Activated CD8-positive, alpha-beta memory T cell treated with anti-CD3 and anti-CD28 coated beads for 4 hours (primary cell): ENCODE data around the gene PDE6D.
A peak's percentile ranks its signal among the peaks of the same experiment; 100 is the strongest.
"Not testable (repeated sequence)": the region's sequence is repeated elsewhere in the genome, so short reads cannot be mapped to it uniquely, and the experiment has no call there.

Experiments used
- DNase-seq, 2 donors: peaks; one replicate each; pipeline ENCODE4 v3.0.0-alpha.2; 2020; ENCODE audit warnings: low read depth in 2 of 2

Gene PDE6D

GRCh38 chr2:231718799-231719198 lies 62.3 kb downstream of the PDE6D start:
- no peak for DNase-seq

GRCh38 chr2:231717281-231718171 lies 63.6 kb downstream of the PDE6D start:
- DNase-seq, result no peak

DNA sequence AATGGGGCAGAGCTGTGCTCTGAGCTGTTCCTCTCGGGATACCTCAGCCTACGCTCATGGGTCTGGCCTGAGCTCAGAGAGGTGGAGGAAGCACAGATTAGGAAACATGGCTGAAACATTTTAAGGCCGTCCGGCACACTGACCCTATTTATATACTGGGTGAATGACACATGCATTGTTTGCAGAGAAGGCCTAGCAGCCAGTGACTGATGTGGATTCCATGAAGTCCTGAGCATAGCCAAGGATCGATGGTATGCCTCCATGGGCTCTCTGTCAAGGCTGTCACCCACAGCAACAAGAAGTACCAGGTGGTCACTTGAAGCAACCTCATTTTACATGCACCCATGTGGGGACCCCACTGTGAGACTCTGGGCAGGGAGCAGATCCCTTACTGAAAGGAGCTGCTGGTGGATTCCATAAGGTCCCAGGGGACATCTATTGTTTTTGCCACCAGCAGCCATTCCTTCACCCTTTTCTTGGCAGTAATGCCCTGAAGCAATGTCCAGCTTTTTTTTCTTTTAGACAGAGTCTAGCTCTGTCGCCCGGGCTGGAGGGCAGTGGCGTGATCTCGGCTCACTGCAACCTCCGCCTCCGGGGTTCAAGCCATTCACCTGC lies 64.3 kb downstream of the PDE6D start:
- DNase-seq, result no peak

- no peak for DNase-seq
Observed at GRCh38 chr2:231715988-231716616, 65.0 kb downstream of the PDE6D start.

DNA sequence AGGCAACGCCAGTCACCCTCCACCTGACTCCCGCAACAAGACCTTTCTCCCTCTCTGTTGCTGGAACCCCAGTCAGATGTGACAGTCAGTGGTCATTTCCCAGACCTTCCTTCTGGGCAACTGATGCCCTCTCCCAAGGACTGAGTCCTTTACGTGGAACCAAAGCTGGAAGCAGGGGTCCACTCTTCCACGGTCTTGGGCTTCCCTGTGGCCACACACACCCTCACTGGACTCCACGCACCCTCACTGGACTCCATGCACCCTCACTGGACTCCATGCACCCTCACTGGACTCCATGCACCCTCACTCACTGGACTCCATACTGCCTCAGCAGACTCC lies 65.6 kb downstream of the PDE6D start:
- DNase-seq, result no peak

GRCh38 chr2:231714639-231715498 lies 66.2 kb downstream of the PDE6D start:
- DNase-seq, result peak in 1 of 2 donors; percentile 65

GRCh38 chr2:231713730-231714638 lies 67.1 kb downstream of the PDE6D start:
- DNase-seq, result peak; percentile 69 to 74

- DNase-seq, result not testable (repeated sequence)
Observed at GRCh38 chr2:231713406-231713729, 67.7 kb downstream of the PDE6D start.

- peak in 1 of 2 donors; percentile 20 for DNase-seq
Observed at GRCh38 chr2:231712451-231713021, 68.5 kb downstream of the PDE6D start.

DNA sequence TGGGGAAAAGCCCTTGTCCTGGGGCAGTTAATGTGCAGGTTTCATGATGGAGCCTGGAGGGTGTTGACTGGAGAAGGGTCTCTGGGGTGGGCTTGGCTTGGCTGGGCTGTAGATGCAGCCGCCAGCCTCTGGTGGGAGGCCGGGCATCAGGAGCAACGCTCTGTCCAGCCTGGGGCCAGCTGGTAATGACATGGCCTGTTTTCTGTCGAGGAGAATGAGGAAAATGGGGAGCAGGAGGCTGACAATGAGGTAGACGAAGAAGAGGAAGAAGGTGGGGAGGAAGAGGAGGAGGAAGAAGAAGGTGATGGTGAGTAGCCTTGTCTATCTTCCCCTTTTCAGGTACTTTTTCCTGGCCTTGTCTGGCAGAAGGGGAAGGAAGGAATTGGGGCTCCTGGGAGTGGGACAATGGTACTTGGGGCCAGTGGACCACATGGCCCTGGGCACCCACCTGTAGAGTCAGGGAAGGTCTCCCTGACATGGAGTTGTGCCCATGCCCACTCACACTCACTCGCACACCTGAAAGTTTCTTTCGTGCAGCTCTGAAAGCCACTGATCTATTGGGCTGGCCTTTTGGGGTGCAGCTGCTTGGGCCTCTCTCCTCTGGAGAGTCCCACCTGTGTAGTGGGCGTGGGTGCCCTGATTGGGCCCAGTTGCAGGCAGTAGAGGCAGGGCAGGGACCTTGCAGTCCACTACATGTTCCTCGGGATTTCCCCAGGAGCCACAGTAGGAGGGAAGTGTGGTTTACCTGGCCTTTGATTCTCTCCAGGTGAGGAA lies 69.2 kb downstream of the PDE6D start:
- no peak for DNase-seq

DNA sequence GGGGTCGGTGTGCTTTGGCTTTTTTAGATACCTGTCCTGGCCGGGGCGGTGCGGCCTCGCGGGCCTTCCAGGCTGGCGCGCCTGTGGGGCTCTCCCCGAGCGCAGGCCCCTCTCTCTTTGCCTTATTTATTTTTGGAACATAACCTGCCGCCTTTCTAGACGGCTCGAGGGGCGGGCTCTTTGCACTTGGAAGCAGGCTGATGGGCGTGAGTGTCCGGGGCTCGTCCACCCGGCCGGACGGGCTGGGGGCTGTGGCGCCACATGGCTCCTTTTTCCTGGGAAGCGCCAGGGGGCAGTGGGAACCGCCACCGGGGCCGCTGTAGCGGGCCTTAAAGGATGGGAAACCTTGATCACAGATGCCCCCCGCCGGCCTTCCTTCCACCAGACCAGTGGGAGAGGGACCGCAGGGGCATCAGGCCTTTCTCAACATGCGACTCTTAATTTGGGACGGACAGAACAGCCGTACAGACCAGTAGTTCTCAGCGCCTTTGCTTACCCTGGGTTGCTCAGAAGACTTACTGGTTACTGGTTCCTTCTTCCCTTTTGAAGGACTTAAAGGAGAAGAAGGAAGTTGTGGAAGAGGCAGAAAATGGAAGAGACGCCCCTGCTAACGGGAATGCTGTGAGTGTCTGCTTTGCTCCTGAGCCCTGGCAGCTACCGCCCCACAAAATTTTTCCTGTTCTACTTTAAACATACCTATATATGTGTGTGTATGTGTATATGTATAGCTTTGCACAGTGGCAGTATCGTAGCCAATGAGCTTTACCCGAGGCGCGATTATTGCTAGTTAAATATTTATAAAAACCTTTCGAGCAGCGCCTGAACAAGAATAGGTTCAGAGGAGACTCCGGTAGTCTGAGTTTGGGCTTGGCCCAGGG lies 70.0 kb downstream of the PDE6D start:
- no peak for DNase-seq

GRCh38 chr2:231709981-231710798 lies 70.9 kb downstream of the PDE6D start:
- DNase-seq, result peak in 1 of 2 donors; percentile 67

DNA sequence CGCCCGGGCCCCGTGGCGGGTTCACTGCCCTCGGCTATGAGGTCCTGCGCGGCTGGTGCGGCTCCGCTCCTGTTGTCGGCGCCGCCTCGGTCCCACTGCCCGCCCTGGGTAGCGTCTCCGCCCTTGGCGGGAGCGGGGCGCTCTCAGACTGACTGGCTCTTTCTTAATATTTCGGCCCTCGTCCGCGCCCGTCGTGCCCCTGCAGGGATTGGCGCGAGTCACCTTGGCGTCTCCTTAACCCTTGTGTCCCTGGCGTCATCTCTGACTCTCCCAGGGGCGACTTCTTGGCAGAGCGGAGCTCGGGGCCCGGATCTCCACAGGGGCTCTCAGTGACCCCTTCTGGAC lies 71.5 kb downstream of the PDE6D start:
- no peak for DNase-seq

GRCh38 chr2:231708773-231709635 lies 72.1 kb downstream of the PDE6D start:
- no peak for DNase-seq

- peak; percentile 98 to 99 for DNase-seq
Observed at GRCh38 chr2:231707927-231708772, 72.9 kb downstream of the PDE6D start, which contains the start of gene PTMA. PTMA (plus strand) TSS chr2:231708525; CDS start chr2:231708707, 182 bp downstream.

- DNase-seq, result no peak
Observed at GRCh38 chr2:231707625-231707926, 73.5 kb downstream of the PDE6D start.
